Measurements from ENCODE around the gene TBC1D22B.
"Not testable (repeated sequence)": the region's sequence is repeated elsewhere in the genome, so short reads cannot be mapped to it uniquely, and the experiment has no call there.

TBC1D22B gene

GRCh38 chr6:37285861-37286311 lies 28.3 kb downstream of the TBC1D22B start:
- no peak for TF ChIP-seq CTCF (IDR thresholded peaks at IDR 0.05; ENCODE audit: insufficient read depth, low read depth, low read length, missing control alignments)
- DNase-seq (ENCODE audit: low read depth) = peak; percentile 55
- no peak overlapping the region for H3K4me3 ChIP-seq (ENCODE audit: low read depth, low read length)

- H3K4me3 ChIP-seq (ENCODE audit: low read depth, low read length) = no peak overlapping the region
- DNase-seq (ENCODE audit: low read depth) = peak; percentile 72
- TF ChIP-seq CTCF (IDR thresholded peaks at IDR 0.05; ENCODE audit: insufficient read depth, low read depth, low read length, missing control alignments) = no peak
Observed at GRCh38 chr6:37287519-37288157, 30.1 kb downstream of the TBC1D22B start.

GRCh38 chr6:37288247-37288646 lies 30.7 kb downstream of the TBC1D22B start:
- no peak for DNase-seq (ENCODE audit: low read depth)
- TF ChIP-seq CTCF (IDR thresholded peaks at IDR 0.05; ENCODE audit: insufficient read depth, low read depth, low read length, missing control alignments) = no peak
- no peak overlapping the region for H3K4me3 ChIP-seq (ENCODE audit: low read depth, low read length)

GRCh38 chr6:37289931-37290330 lies 32.4 kb downstream of the TBC1D22B start:
- H3K4me3 ChIP-seq (ENCODE audit: low read depth, low read length) = no peak overlapping the region
- DNase-seq (ENCODE audit: low read depth) = peak; percentile 30
- TF ChIP-seq CTCF (IDR thresholded peaks at IDR 0.05; ENCODE audit: insufficient read depth, low read depth, low read length, missing control alignments) = no peak

- no peak for TF ChIP-seq CTCF (IDR thresholded peaks at IDR 0.05; ENCODE audit: insufficient read depth, low read depth, low read length, missing control alignments)
- H3K4me3 ChIP-seq (ENCODE audit: low read depth, low read length) = no peak overlapping the region
- DNase-seq (ENCODE audit: low read depth) = no peak
Observed at GRCh38 chr6:37293426-37293825, 35.9 kb downstream of the TBC1D22B start.

- H3K4me3 ChIP-seq (ENCODE audit: low read depth, low read length); DNase-seq (ENCODE audit: low read depth): not testable (repeated sequence)
Observed at GRCh38 chr6:37297637-37298036, 40.1 kb downstream of the TBC1D22B start.

GRCh38 chr6:37298958-37299357 lies 41.4 kb downstream of the TBC1D22B start:
- no peak for DNase-seq (ENCODE audit: low read depth)
- TF ChIP-seq CTCF (IDR thresholded peaks at IDR 0.05; ENCODE audit: insufficient read depth, low read depth, low read length, missing control alignments) = no peak

More at GRCh38 chr6:37298958-37299357, 41.4 kb downstream of the TBC1D22B start:
- H3K4me3 ChIP-seq (ENCODE audit: low read depth, low read length) = no peak overlapping the region

Measured in GM12865 (cell line).